Stimulated activated CD4-positive, alpha-beta T cell treated with anti-CD3 and anti-CD28 coated beads, Interleukin-1b, Interleukin-23, amount 100 ng/mL, for 4 hours (primary cell): Measurements from ENCODE around the gene BRMS1L.
"Not testable (repeated sequence)": the region's sequence is repeated elsewhere in the genome, so short reads cannot be mapped to it uniquely, and the experiment has no call there.

Source experiments
- DNase-seq, 2 donors: peaks; one replicate each; pipeline ENCODE4 v3.0.0-alpha.2; 2020; ENCODE audit warnings: low read depth in 2 of 2

Gene BRMS1L

DNA sequence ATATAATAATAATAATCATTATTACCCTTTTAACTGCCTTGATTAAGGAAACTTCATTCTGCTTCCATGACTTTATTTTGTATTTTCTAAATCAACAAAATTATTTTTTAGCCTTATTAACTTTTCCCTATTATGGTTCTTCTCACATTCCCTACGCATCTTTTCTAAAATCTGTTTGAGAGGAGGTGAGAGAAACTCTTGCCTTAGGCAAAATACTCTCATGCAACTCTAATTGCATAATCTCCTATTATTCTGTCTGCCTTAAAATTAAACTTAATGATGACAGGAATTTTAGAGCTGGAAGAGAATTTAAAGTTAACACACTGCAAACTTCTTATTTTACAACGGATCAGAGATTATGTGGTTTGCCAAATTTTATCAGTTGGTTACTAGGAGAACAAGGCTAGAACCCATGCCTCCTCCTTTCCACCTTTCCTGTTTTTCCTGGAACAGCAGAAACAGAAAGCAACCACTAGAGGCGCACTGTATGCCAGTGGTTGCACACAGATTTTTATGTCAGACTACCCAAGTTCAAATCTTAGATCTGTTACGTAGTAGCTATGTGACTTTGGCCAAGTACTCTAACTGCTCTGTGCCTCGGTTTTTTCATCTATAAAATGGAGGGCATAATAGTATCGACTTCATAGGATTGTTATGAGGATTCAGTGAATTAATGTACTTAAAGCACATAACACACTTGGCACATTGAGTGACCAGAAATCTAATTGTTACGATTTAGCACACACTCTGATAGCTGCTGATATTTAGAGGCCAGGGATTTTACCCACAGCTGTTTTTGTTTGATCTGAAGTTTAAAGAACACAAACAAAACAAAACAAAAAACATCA lies 4.3 kb upstream of the BRMS1L start:
- DNase-seq = no peak

DNA sequence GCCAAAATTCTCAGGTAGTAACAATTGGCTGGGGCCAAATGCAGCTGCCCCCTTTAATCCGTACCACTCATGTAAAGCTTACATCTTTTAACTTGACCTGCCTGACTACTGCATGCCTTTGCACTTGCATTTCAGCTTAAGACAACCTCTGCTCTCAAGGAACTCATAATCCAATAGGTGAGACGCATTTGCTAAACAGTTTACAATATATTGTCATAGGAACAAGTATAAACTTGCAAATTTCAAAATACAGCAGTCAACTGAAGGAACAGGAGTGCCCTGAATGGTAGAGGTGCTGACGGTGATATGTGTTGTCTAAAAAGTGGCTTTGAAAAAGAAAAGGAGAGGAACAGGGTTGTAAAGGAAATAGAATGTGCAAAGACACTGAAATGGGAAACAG lies 3.6 kb upstream of the BRMS1L start:
- DNase-seq = no peak

DNA sequence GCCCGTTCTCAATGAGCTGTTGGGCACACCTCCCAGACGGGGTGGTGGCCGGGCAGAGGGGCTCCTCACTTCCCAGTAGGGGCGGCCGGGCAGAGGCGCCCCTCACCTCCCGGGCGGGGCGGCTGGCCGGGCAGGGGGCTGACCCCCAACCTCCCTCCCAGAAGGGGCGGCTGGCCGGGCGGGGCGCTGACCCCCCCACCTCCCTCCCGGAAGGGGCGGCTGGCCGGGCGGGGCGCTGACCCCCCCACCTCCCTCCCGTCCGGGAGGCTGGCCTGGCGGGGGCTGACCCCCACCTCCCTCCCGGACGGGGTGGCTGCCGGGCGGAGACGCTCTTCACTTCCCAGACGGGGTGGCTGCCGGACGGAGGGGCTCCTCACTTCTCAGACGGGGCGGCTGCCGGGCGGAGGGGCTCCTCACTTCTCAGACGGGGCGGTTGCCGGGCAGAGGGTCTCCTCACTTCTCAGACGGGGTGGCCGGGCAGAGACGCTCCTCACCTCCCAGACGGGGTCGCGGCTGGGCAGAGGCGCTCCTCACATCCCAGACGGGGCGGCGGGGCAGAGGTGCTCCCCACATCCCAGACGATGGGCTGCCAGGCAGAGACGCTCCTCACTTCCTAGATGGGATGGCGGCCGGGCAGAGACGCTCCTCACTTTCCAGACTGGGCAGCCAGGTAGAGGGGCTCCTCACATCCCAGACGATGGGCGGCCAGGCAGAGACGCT lies 1.5 kb upstream of the BRMS1L start:
- DNase-seq = not testable (repeated sequence)

DNA sequence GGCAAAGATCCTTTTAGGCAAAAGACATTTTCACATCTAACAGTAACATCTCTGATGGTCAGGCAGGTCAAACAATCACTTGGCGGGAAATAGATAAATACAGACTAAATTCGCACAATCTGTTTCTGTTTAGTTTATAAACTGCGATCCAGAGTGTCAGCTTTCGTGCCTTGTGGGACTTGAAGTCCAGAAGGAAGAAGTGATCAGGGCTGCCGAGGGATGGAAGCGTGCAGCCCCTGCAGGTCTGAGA lies 245 bp upstream of the BRMS1L start:
- DNase-seq = no peak

DNA sequence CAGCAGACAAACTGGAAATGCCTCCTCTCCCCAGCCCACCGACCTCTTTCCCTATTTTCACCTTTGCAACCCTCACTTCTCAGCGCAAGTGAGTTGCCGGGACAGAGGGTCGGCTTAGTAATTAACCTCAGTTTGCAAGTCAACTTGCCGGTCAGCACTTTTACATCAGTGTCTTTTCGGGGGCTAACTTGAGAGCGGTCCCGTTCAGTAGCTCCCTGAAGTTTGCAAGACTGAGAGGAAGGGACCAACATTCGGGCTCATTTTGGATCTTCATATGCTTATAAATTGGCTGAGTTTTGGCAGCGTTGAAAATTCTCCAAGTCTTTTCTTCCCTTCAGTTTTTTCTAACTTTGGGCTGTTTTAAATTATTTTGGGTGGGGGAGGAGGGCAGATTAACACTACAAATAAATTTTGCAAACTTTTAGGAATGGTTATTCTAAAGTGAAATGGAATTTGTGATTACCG lies 846 bp downstream of the BRMS1L start:
- no peak for DNase-seq

DNA sequence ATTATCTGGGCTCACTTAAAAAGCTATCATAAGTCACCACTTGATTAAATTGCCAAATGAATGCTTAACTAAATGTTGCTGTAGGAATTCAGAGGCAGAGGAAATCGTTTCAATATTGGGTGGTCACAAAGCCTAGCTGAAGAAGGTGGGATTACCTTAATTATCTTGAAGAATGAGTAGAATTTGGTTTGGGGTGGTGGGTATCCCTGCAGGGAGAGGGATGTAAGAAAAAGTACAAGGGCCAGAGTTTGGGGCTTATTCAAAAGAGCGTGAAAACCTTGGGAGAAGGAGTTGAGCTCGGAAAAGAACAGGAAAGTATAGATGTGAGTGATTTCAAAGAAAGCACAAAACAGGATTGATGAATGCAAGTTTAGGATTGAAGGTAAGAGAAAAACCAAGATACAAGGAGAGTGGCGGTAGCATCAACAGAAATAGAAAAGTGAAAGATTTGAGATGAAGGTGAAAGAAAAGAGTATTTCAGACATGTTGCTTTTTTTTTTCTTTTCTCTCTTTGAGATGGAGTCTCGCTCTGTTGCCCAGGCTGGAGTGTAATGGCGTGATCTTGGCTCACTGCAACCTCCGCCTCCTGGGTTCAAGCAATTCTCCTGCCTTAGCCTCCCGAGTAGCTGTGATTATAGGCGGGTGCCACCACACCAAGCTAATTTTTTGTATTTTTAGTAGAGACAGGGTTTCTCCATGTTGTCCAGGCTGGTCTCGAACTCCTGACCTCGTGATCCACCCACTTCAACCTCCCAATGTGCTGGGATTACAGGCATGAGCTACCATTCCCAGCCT lies 1.7 kb downstream of the BRMS1L start:
- DNase-seq = no peak

DNA sequence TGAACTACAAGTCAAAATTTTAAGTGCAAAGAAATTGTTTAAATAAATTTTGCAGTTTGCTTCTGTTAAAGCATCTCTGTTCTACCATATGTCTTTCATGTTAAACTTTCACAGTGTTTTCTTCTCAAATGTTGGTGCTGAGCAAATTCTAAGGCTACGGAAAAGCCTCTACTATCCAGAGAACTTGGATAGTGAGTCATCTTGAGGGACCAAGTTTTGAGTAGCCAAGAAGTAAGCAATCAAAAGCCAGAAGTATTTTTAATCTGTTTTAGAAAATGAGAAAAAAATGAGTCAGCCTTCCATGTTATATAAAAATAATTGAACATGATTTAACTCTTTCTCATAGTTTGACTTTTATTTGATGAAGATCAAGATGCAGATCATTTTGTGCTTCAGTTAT lies 3.3 kb downstream of the BRMS1L start:
- no peak for DNase-seq

DNA sequence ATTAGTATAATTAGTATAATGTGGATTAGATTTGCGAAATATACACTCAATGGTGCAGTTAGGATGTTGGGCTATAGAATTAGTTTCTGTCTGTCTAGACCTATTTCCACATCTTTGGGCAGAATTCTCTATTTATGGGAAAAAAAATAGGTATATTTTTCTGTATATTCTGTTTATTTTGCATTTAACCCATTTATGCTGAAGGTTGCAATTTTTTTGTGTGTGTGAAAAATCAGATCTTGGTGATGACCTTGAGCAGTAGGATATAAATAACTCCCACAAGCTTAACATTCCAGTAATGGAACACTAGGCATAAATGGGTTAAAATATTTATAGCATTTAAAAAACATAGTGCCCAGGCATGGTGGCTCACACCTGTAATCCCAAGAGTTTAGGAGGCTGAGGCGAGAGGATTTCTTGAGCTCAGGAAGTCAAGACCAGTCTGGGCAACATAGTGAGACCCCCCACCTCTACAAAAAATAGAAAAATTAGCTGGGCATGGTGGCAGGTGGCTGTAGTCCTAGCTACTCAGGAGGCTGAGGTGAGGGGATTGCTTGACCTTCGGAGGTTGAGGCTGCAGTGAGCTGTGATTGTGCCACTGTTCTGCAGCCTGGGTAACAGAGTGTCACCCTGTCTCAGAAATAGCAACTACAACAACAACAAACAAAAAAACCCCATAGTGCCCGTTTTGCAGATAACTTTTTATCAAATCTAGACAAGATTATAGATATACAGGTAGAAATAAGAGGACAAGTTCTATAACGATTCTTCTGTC lies 9.3 kb downstream of the BRMS1L start:
- DNase-seq = no peak

DNA sequence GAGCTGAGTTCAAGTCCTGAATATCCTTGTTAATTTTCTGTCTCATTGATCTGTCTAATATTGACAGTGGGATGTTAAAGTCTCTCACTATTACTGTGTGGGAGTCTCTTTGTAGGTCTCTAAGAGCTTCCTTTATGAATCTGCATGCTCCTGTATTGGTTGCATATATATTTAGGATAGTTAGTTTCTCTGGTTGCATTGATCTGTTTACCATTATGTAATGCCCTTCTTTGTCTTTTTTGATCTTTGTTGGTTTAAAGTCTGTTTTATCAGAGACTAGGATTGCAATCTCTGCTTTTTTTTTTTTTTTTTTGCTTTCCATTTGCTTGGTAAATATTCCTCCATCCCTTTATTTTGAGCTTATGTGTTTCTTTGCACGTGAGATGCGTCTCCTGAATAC lies 15.6 kb downstream of the BRMS1L start:
- DNase-seq = not testable (repeated sequence)

DNA sequence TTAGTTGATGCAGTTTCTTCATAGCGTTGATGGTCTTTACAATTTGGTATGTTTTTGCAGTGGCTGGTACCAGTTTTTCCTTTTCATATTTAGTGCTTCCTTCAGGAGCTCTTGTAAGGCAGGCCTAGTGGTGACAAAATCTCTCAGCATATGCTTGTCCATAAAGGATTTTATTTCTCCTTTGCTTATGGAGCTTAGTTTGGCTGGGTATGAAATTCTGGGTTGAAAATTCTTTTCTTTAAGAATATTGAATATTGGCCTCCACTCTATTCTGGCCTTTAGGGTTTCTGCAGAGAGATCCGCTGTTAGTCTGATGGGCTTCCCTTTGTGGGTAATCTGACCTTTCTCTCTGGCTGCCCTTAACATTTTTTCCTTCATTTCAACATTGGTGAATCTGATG lies 16.1 kb downstream of the BRMS1L start:
- not testable (repeated sequence) for DNase-seq

DNA sequence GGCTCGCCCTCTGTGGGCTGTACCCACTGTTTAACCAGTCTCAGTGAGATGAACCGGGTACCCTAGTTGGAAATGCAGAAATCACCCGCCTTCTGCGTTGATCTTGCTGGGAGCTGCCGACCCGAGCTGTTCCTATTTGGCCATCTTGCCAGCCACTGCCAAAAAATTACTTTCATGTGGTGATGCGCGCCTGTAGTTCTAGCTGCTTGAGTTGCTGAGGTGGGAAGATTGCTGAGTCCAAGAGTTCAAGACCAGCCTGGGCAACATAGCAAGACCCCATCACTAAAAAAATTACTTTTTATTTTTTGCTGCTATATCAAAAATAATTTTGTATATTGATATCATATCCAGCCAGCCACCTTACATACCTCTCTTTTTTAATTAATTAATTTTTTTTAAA lies 18.4 kb downstream of the BRMS1L start:
- DNase-seq = no peak

DNA sequence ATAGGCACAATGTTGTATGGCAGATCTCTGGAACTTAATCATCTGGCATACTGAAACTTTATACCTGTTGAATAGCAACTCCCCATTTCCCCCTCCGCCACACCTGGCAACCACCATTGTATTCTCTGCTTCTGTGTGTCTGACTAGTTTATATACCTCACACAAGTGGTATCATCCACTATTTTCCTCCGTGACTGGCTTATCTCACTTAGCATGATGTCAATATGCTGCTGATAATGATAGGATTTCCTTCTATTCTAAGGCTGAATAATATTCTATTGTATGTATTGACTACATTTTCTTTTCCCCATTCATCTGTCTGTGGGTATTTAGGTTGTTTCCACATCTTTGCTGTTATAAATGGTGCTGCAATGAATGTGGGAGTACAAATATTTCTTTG lies 21.5 kb downstream of the BRMS1L start:
- no peak for DNase-seq

DNA sequence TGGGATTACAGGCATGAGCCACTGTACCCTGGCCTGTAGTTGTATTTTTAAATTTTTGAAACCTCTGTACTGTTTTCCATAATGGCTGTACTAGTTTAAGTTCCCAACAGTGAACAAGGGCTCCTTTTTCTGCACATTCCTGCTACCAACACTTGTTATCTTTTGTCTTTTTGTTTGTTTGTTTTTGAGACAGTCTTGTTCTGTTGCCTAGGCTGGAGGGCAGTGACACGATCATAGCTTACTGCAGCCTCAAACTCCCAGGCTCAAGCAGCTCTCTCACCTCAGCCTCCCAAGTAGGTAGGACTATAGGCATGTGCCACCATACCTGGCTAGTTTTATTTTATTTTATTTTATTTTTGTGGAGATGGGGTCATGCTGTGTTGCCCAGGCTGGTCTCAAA lies 23.0 kb downstream of the BRMS1L start:
- DNase-seq = no peak

DNA sequence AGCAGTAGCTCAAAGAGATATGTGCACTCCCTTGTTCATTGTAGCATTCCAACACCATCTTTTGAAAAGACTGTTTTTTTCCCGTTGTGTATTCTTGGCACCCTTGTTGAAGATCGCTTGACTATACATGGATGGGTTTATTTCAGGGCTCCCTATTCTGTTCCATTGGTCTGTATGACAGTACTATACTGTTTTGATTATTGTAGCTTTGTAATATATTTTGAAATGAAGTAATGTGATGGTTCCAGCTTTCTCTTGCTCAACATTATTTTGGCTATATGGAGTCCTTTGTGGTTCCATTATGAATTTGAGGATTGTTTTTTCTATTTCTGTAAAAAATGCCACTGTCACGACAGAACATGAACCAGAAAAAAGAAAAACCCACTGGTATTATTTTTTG lies 25.7 kb downstream of the BRMS1L start:
- DNase-seq = no peak

DNA sequence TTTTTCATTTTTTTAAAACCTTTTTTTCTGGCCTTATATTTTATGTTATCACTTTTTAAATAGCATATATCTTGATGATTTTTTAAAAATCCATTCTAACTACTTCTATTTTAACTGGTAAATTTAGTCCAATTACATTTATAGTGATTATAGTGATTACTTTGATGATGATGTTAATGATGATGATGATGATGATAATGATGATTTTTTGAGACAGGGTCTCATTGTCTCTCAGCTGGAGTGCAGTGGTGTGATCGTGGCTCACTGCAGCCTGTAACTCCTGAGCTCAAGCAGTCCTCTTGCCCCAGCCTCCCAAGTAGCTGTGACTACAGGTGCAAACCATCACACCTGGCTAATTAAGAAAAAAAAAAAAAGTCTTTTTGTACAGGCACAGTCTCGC lies 27.1 kb downstream of the BRMS1L start:
- DNase-seq = no peak

DNA sequence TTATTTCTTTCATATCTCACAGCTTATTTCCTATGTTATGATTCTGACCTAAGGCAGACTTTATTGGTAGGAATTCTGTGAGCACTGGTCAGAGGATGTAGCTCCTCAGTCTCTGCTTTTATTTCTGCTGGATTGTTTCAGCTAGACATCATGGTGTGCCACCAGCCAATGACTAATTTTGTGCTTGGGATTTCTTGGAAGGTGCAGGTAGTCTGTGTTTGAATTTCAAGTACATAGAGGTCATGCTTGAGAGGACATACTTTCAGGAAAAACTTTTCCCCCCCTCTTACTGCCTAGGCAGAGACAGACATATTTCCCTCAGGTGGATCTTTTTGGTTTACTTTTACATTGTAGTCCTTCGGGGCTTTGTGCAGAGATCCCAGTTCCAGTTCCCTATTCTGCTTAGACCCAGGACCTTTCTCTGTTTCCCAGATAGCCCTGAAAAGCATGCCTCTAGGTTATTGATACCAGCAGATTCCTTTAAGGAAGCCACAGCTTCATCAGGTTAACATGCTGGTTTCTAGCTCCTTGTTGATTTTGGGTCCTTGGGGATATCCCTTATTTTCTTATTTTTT lies 28.6 kb downstream of the BRMS1L start:
- DNase-seq = no peak

DNA sequence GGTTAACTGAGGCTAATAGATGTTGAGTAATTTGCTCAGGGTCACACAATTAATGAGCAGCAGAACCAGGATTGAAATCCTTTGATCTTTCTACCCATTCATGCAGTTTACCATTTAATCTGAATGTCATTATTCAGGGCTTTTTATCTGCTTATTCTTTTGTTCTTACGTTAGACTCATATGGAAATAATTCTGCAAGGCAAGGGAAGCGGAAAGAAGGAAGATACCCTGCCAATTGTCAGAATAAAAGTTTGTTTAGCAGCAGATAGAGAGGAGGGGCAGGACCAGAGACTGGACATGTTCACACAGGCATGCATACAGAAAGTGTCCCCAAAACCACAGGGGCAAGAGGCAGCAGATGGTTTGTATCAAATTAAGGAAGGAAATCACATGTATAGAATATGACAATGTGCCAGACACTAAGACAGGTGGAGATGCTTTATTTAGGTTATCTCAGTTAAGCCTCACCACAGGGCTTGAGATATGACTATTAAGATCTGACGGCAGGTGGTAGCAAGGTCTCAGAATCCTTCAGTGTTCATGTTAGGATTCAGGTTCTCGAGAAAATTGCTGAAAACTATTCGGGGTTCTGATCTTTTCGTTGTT lies 29.8 kb downstream of the BRMS1L start:
- DNase-seq = no peak

DNA sequence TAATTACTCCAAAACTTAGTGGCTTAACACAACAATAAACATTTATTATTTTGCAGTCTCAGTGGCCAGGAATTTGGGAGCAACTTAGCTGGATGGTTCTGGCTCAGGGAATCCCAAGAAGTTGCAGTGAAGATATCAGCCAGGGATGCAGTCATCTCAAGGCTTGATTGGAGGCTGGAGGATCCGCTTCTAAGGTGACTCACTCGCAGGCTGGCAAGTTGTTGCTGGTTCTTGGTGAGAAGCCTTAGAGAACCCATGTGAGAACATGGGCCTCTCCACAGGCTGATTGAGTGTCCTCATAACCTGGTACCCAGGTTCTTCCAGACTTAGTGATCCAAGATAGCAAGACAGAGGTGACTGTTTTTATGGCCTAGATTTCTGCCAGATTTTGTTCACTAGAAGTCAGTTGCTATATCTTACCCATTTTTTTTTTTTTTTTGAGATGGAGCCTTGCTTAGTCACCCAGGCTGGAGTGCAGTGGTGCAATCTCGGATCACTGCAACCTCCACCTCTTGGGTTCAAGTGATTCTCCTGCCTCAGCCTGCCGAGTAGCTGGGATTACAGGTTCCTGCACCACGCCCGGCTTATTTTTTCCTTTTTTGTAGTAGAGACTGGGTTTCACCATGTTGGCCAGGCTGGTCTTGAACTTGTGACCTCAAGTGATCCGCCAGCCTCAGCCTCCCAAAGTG lies 32.5 kb downstream of the BRMS1L start:
- no peak for DNase-seq

DNA sequence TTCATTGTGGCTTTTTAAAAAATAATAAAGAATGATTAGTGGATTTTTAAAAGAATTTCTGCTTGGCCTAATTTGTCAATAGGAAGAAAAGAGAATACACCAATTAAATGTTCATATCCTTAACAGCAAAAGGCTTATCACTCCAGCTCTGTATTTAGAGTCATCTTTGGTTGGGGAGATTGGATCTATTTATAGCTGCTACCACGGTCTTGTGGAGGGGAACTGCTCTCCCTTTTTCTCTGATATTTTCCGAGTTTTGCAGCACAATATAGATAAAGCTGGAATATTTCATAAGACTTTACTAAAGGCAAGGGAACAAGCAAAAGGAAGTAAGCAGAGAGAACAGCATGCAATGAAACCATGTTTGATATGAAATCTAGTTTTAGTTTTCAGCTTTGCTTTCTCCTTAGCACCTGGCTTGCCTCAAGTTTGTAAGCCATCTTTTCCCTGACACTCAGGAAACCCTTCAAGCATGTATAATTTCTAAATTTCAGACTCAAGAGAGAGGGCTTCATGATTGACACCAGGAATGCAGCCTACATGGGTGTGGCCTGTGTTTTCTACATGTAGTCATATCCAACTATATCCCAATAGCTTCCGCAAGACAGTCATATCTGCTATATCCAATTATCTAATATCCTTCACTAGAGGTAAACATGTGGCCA lies 35.2 kb downstream of the BRMS1L start:
- no peak for DNase-seq
